Activated CD4-positive, CD25-positive, alpha-beta regulatory T cell treated with anti-CD3 and anti-CD28 coated beads, Interleukin-2, amount 50 U/mL, for 72 hours (primary cell): ENCODE measurements around the gene RBM34.
"Not testable (repeated sequence)": the region's sequence is repeated elsewhere in the genome, so short reads cannot be mapped to it uniquely, and the experiment has no call there.

Experiments used
- DNase-seq: peaks from one replicate; pipeline ENCODE4 v3.0.0; 2021

Gene RBM34

GRCh38 chr1:235091319-235092044 lies 69.6 kb downstream of the RBM34 start:
- not testable (repeated sequence) for DNase-seq

GRCh38 chr1:235090406-235091069 lies 70.5 kb downstream of the RBM34 start:
- DNase-seq: no peak

- no peak for DNase-seq
Observed at GRCh38 chr1:235088907-235089306, 72.1 kb downstream of the RBM34 start.

GRCh38 chr1:235088430-235088829 lies 72.6 kb downstream of the RBM34 start:
- DNase-seq: no peak

GRCh38 chr1:235087906-235088305 lies 73.1 kb downstream of the RBM34 start:
- no peak for DNase-seq

- DNase-seq: not testable (repeated sequence)
Observed at GRCh38 chr1:235085411-235086117, 75.5 kb downstream of the RBM34 start.
